ENCODE results near the gene TACR1. TPM values are rescaled to one million over a fixed set of nuclear protein-coding genes. Genes with fewer than 3 reads are reported as not detected.

Gene TACR1
- total and polyA plus RNA-seq, 2 experiments from 2014 or later = 3.5 to 7.3 TPM

DNA sequence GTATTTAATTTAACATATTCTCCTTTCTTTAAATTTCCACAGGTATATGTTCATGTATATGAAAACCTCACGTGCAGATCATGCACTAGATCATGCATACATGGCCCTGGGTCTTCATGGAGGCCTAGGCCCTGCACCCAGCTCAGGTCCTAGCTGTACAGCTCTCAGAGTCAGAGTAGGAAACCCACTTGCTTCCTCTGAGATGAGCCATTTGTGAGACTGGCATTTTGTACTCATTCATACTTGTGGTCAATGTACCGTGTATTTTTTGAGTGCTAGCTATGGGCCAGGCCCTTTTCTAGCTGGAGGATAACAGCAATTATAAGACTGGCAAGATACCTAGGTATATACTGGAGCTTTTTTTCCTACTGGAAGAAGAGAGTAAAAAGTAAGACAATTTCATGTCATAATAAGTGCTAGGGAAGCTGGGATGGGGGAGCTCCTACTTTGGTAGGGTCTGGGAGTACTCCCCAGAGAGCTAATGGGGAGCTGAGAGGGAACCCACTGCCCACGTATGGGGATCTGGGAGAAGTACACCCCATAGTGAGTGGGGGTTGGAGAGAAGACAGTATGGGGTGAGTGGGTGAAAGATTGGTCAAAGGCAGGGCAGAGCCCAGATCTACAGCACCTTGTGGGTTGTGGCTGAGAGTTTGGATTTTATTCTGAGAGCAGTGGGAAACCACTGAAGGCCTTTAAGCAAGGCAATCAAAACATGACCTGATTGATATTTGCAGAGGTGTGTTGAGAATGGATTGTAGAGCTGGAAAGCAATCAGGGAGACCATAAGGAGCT is 168.9 kb downstream of the TACR1 start (continued):
- TF ChIP-seq EZH2 (IDR thresholded peaks at IDR 0.05; ENCODE audit: low read depth, unreplicated experiment) = no peak
- TF ChIP-seq CREB1 (CRISPR knock-in tag; IDR thresholded peaks at IDR 0.05; ENCODE audit: low read depth) = no peak
- TF ChIP-seq ZNF331 (CRISPR knock-in tag; IDR thresholded peaks at IDR 0.05; ENCODE audit: low read depth) = no peak
- TF ChIP-seq, protein P1, sequence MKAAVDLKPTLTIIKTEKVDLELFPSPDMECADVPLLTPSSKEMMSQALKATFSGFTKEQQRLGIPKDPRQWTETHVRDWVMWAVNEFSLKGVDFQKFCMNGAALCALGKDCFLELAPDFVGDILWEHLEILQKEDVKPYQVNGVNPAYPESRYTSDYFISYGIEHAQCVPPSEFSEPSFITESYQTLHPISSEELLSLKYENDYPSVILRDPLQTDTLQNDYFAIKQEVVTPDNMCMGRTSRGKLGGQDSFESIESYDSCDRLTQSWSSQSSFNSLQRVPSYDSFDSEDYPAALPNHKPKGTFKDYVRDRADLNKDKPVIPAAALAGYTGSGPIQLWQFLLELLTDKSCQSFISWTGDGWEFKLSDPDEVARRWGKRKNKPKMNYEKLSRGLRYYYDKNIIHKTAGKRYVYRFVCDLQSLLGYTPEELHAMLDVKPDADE (IDR thresholded peaks at IDR 0.05) = no peak
- TF ChIP-seq JUNB (IDR thresholded peaks at IDR 0.05; ENCODE audit: unreplicated experiment) = no peak
- TF ChIP-seq EZH2phosphoT487 (IDR thresholded peaks at IDR 0.05; ENCODE audit: unreplicated experiment) = no peak

DNA sequence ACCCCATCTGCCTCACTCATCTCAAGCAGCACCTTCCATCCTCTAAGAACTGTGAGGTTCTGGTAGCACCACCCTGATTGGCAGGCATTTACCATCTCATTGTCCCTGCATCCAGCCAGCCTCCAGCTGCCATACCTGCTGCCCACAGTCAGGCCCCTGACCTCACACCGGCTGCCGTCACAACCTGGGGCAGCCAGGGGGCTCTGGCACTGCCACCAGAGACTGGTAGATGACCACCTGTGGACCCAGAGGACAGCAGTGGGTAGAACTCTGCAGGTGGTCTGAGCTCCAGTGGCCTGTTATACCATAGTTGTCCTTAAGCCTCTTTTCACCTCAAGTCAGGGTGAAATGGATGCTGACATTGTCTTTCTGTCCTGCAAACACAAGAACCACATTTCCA is 171.4 kb downstream of the TACR1 start:
- Histone ChIP-seq H3K4me2 (no peak overlapping the region), H3K9me2 (ENCODE audit: insufficient read depth) (no peaks in the 10 kb centered on the region), H3K4me3 (no peak overlapping the region), H3K79me2 (replicated peaks; ENCODE audit: insufficient read depth) (no peaks in the 10 kb centered on the region), H3K36me3 (ENCODE audit: insufficient read depth) (no peaks in the 10 kb centered on the region), H3K4me1 (ENCODE audit: insufficient read depth) (no peaks in the 10 kb centered on the region), H3K27ac (ENCODE audit: low read depth) (no peak overlapping the region), H3F3A (replicated peaks; ENCODE audit: low read depth) (no peaks in the 10 kb centered on the region), H4K20me1 (replicated peaks; ENCODE audit: insufficient read depth) (no peaks in the 10 kb centered on the region), H2AFZ (no peak overlapping the region), H3K27me3 (ENCODE audit: insufficient read depth) (no peaks in the 10 kb centered on the region)
- Mint-ChIP-seq H3K4me1 (peaks cover 9% of the 10 kb centered on the region; the same call in 2 of the 3 replicates), H3K36me3 (ENCODE audit: low read depth) (no peaks in the 10 kb centered on the region), H3K27ac (no peak overlapping the region), H3K4me3 (no peak overlapping the region), H3K27me3 (ENCODE audit: insufficient read depth, low read depth, poor library complexity) (peaks cover 5% of the 10 kb centered on the region), H3K9me3 (no peaks in the 10 kb centered on the region)
- no peak for ATAC-seq
- DNase-seq (ENCODE audit: low spot score) = no peak
- TF ChIP-seq ZNF462 (CRISPR knock-in tag; IDR thresholded peaks at IDR 0.05) = no peak
- no peak for TF ChIP-seq ZNF114 (CRISPR knock-in tag; IDR thresholded peaks at IDR 0.05)
- no peak for TF ChIP-seq CTCF (conservative IDR thresholded peaks at IDR 0.05; ENCODE audit: low read depth in 2 of 2)
- TF ChIP-seq STAT1 (IDR thresholded peaks at IDR 0.05; ENCODE audit: unreplicated experiment) = no peak
- TF ChIP-seq NANOG (IDR thresholded peaks at IDR 0.05; ENCODE audit: borderline replicate concordance) = no peak
- no peak for TF ChIP-seq EZH2phosphoT487 (IDR thresholded peaks at IDR 0.05; ENCODE audit: unreplicated experiment)
- TF ChIP-seq EZH2 (IDR thresholded peaks at IDR 0.05; ENCODE audit: low read depth, unreplicated experiment) = no peak
- TF ChIP-seq REST (IDR thresholded peaks at IDR 0.05; ENCODE audit: unreplicated experiment) = no peak

All from GM23338 (cell line).